ENCODE measurements around the gene OTOP1. TPM values are rescaled to one million over a fixed set of nuclear protein-coding genes. Genes with fewer than 3 reads are reported as not detected.

The OTOP1 gene
- total and polyA plus RNA-seq, 2 of the 4 experiments (the other 2 are of a cell fraction): not detected

DNA sequence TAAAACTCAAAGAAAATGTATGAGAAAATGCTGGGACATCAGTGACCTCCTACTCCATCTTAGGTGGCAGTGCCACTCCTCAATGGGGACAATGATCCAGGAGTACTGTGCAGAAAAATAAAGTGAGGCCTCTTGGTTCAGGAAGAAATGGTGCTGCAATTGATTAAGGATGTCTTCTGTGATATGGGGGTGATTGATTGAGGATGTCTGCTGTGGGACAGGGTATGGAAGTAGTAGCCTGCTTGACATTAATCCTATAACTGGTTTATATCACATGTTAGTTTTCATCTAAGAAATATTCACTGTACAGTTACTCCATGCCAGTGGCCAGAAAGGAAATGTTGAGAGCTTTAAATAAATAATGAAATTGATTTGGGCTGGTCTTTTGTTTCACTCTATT, 20.5 kb downstream of the OTOP1 start:
- CTCF ChIA-PET: no interaction called here
- H3K9ac ChIP-seq (ENCODE audit: low read depth, low read length): no peak overlapping the region
- H3K9me1 ChIP-seq (ENCODE audit: insufficient read depth, low read length): no peaks in the 10 kb centered on the region
- H3K4me2 ChIP-seq (ENCODE audit: low read depth, low read length): no peak overlapping the region
- no peak overlapping the region for H3K23ac ChIP-seq (ENCODE audit: low read depth, low read length)
- H3K4me1 ChIP-seq (ENCODE audit: control insufficient read depth, insufficient read depth, low read length): no peaks in the 10 kb centered on the region
- no peak overlapping the region for H3K27ac ChIP-seq (ENCODE audit: insufficient read depth, low read length)
- dilution Hi-C loops (cut with HindIII; ENCODE audit: low sequenced_read_pairs, unreplicated experiment) (no loop called here), in situ Hi-C loops (cut with MboI; ENCODE audit: low sequenced_read_pairs) (no loop called here), intact Hi-C loops (cut with micrococcal nuclease) (no loop called here)
- no peak overlapping the region for H2AFZ ChIP-seq (replicated peaks; ENCODE audit: low read length, poor library complexity)
- POLR2A ChIA-PET (ENCODE audit: unreplicated experiment): interaction anchor here (0.5 kb wide), 1 partner anchor 68 kb away, joined by 5 read pairs; no protein-coding TSS in a partner anchor
- ATAC-seq (ENCODE audit: low read depth) (no peak), DNase-seq (no peak)
- TF ChIP-seq, protein P1, sequence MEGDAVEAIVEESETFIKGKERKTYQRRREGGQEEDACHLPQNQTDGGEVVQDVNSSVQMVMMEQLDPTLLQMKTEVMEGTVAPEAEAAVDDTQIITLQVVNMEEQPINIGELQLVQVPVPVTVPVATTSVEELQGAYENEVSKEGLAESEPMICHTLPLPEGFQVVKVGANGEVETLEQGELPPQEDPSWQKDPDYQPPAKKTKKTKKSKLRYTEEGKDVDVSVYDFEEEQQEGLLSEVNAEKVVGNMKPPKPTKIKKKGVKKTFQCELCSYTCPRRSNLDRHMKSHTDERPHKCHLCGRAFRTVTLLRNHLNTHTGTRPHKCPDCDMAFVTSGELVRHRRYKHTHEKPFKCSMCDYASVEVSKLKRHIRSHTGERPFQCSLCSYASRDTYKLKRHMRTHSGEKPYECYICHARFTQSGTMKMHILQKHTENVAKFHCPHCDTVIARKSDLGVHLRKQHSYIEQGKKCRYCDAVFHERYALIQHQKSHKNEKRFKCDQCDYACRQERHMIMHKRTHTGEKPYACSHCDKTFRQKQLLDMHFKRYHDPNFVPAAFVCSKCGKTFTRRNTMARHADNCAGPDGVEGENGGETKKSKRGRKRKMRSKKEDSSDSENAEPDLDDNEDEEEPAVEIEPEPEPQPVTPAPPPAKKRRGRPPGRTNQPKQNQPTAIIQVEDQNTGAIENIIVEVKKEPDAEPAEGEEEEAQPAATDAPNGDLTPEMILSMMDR (conservative IDR thresholded peaks at IDR 0.05; ENCODE audit: low read depth, low read length): no peak
- TF ChIP-seq BHLHE40 (IDR thresholded peaks at IDR 0.05; ENCODE audit: low read depth, low read length) (no peak), ELK1 (IDR thresholded peaks at IDR 0.05; ENCODE audit: borderline replicate concordance, low read depth, low read length) (no peak), USF2 (IDR thresholded peaks at IDR 0.05; ENCODE audit: low read depth, low read length) (no peak), MXI1 (IDR thresholded peaks at IDR 0.05; ENCODE audit: borderline replicate concordance, low read depth, low read length) (no peak), SMC3 (IDR thresholded peaks at IDR 0.05; ENCODE audit: low read depth, low read length) (no peak), CEBPB (IDR thresholded peaks at IDR 0.05; ENCODE audit: low read depth, low read length) (no peak), CHD1 (IDR thresholded peaks at IDR 0.05; ENCODE audit: low read depth, low read length) (no peak), RCOR1 (IDR thresholded peaks at IDR 0.05; ENCODE audit: insufficient replicate concordance, low read length) (no peak), MAFK (IDR thresholded peaks at IDR 0.05; ENCODE audit: low read depth, low read length) (no peak)
- no TSS peak for BruUV-seq (replicated peaks)
- no peaks in the 10 kb centered on the region for H4K20me1 ChIP-seq (ENCODE audit: insufficient read depth, low read length)
- H2BK15ac ChIP-seq (ENCODE audit: low read depth, low read length): no peak overlapping the region
- no peak overlapping the region for H3K56ac ChIP-seq (ENCODE audit: extremely low read depth, insufficient read depth, low read length)
- H2BK20ac ChIP-seq (ENCODE audit: low read depth, low read length): no peak overlapping the region
- no peak overlapping the region for H4K91ac ChIP-seq (ENCODE audit: insufficient read depth, low read depth, low read length)
- H3K4ac ChIP-seq (ENCODE audit: low read depth, low read length): no peak overlapping the region
- no peaks in the 10 kb centered on the region for H3K9me3 ChIP-seq (ENCODE audit: control insufficient read depth, insufficient read depth, low read length)
- H4K8ac ChIP-seq (ENCODE audit: low read depth in 2 of 2, low read length in 2 of 2): no peak overlapping the region
- no peak overlapping the region for H2AK9ac ChIP-seq (replicated peaks; ENCODE audit: low read depth, low read length, poor library complexity)
- no peak overlapping the region for H4K5ac ChIP-seq (ENCODE audit: low read depth, low read length)
- H2BK120ac ChIP-seq (ENCODE audit: low read depth, low read length): no peak overlapping the region
- peaks cover 13% of the 10 kb centered on the region for H3K27me3 ChIP-seq (ENCODE audit: control insufficient read depth, insufficient read depth, low read length)
- no peaks in the 10 kb centered on the region for H3K79me1 ChIP-seq (ENCODE audit: low read depth in 1 of 2, low read length in 2 of 2)
- no peak overlapping the region for H3K14ac ChIP-seq (replicated peaks; ENCODE audit: low read depth, low read length)
- H3K18ac ChIP-seq (ENCODE audit: low read depth, low read length): no peak overlapping the region
- H2BK5ac ChIP-seq (ENCODE audit: low read depth, low read length, poor library complexity, severe bottlenecking): no peak overlapping the region
- H3K4me3 ChIP-seq (ENCODE audit: insufficient read depth, low read depth, low read length): no peak overlapping the region
- H2AK5ac ChIP-seq (ENCODE audit: low read depth, low read length): no peak overlapping the region
- H3K36me3 ChIP-seq (ENCODE audit: control insufficient read depth, insufficient read depth, low read length): no peaks in the 10 kb centered on the region

All from IMR-90 (cell line).